ENCODE data around the gene ZNF664. TPM values are rescaled to one million over a fixed set of nuclear protein-coding genes. Genes with fewer than 3 reads are reported as not detected.

Gene ZNF664
- total and polyA plus RNA-seq, 2 of the 4 experiments (the other 2 are of a cell fraction): 29.9 to 32.6 TPM

- in situ Hi-C loops (cut with MboI; ENCODE audit: low sequenced_read_pairs): no loop called here
- no peak for TF ChIP-seq MAFK (IDR thresholded peaks at IDR 0.05; ENCODE audit: low read depth, low read length)
- peak; percentile 67 for TF ChIP-seq RCOR1 (IDR thresholded peaks at IDR 0.05; ENCODE audit: insufficient replicate concordance, low read length)
- TF ChIP-seq RAD21 (IDR thresholded peaks at IDR 0.05; ENCODE audit: low read length): no peak
- no peak for TF ChIP-seq MAZ (IDR thresholded peaks at IDR 0.05; ENCODE audit: borderline replicate concordance, low read depth, low read length)
- no peak for TF ChIP-seq MXI1 (IDR thresholded peaks at IDR 0.05; ENCODE audit: borderline replicate concordance, low read depth, low read length)
- TF ChIP-seq CTCF (conservative IDR thresholded peaks at IDR 0.05; ENCODE audit: low read depth, low read length): no peak
- TF ChIP-seq SMC3 (IDR thresholded peaks at IDR 0.05; ENCODE audit: low read depth, low read length): no peak
- peak; percentile 49 for TF ChIP-seq BHLHE40 (IDR thresholded peaks at IDR 0.05; ENCODE audit: low read depth, low read length)
- TF ChIP-seq CEBPB (IDR thresholded peaks at IDR 0.05; ENCODE audit: low read depth, low read length): peak; percentile 37; the same call in 1 of the 2 replicates
- no peak for TF ChIP-seq CHD1 (IDR thresholded peaks at IDR 0.05; ENCODE audit: low read depth, low read length)
- TF ChIP-seq NFE2L2 (IDR thresholded peaks at IDR 0.05; ENCODE audit: low read depth, low read length): no peak
- no peak for TF ChIP-seq RFX5 (IDR thresholded peaks at IDR 0.05; ENCODE audit: low read depth, low read length)
- TF ChIP-seq USF2 (IDR thresholded peaks at IDR 0.05; ENCODE audit: low read depth, low read length): no peak
- no peak for TF ChIP-seq POLR2A (IDR thresholded peaks at IDR 0.05; ENCODE audit: low read depth, low read length)
- TF ChIP-seq FOS (IDR thresholded peaks at IDR 0.05; ENCODE audit: low read depth, low read length): peak; percentile 22; the same call in 1 of the 2 replicates
Measured at GRCh38 chr12:123995023-123995748, 22.2 kb downstream of the ZNF664 start.

More at GRCh38 chr12:123995023-123995748, 22.2 kb downstream of the ZNF664 start:
- Histone ChIP-seq H4K8ac (ENCODE audit: low read depth in 2 of 2, low read length in 2 of 2) (no peak overlapping the region), H3K4me1 (ENCODE audit: control insufficient read depth, insufficient read depth, low read length) (peaks cover 27% of the 10 kb centered on the region), H3K23ac (ENCODE audit: low read depth, low read length) (no peak overlapping the region), H3K27me3 (ENCODE audit: control insufficient read depth, insufficient read depth, low read length) (no peaks in the 10 kb centered on the region), H3K9me3 (ENCODE audit: control insufficient read depth, insufficient read depth, low read length) (no peaks in the 10 kb centered on the region), H2AK9ac (replicated peaks; ENCODE audit: low read depth, low read length, poor library complexity) (no peak overlapping the region), H2BK20ac (ENCODE audit: low read depth, low read length) (no peak overlapping the region), H2AK5ac (ENCODE audit: low read depth, low read length) (no peak overlapping the region), H4K20me1 (ENCODE audit: insufficient read depth, low read length) (peaks cover 16% of the 10 kb centered on the region; the same call in 1 of the 2 replicates), H3K27ac (ENCODE audit: insufficient read depth, low read length) (no peak overlapping the region), H3K9me1 (ENCODE audit: insufficient read depth, low read length) (peaks cover 37% of the 10 kb centered on the region), H4K91ac (ENCODE audit: insufficient read depth, low read depth, low read length) (no peak overlapping the region), H3K9ac (ENCODE audit: low read depth, low read length) (no peak overlapping the region), H2AFZ (replicated peaks; ENCODE audit: low read length, poor library complexity) (no peak overlapping the region), H3K36me3 (ENCODE audit: control insufficient read depth, insufficient read depth, low read length) (peaks cover 11% of the 10 kb centered on the region), H2BK15ac (ENCODE audit: low read depth, low read length) (no peak overlapping the region), H2BK5ac (ENCODE audit: low read depth, low read length, poor library complexity, severe bottlenecking) (no peak overlapping the region), H3K56ac (ENCODE audit: extremely low read depth, insufficient read depth, low read length) (no peak overlapping the region), H3K4me3 (ENCODE audit: insufficient read depth, low read depth, low read length) (no peak overlapping the region), H3K4me2 (ENCODE audit: low read depth, low read length) (no peak overlapping the region; the same call in 1 of the 2 replicates), H3K79me1 (ENCODE audit: low read depth in 1 of 2, low read length in 2 of 2) (peaks cover 35 to 82% of the 10 kb centered on the region in 2 experiments), H3K14ac (replicated peaks; ENCODE audit: low read depth, low read length) (peak overlapping the region; percentile 41; the same call in 1 of the 2 replicates), H3K4ac (ENCODE audit: low read depth, low read length) (no peak overlapping the region), H3K18ac (ENCODE audit: low read depth, low read length) (no peak overlapping the region; the same call in 1 of the 2 replicates), H4K5ac (ENCODE audit: low read depth, low read length) (no peak overlapping the region), H2BK120ac (ENCODE audit: low read depth, low read length) (no peak overlapping the region)
- ATAC-seq (ENCODE audit: low read depth) (peak; percentile 42), DNase-seq (peak; percentile 81)
- BruUV-seq (replicated peaks): no TSS peak
- CTCF ChIA-PET: interaction anchor here (0.6 to 1.4 kb wide), 2 partner anchors 90 to 632 kb away, joined by 3 read pairs; no protein-coding TSS in a partner anchor
- dilution Hi-C loops (cut with HindIII; ENCODE audit: low sequenced_read_pairs, unreplicated experiment): no loop called here
- 100% methylated on average over 1 of the region's 7 CpGs; no CpG with 5 or more reads in 1 of the 2 experiments for WGBS, 2 experiments (ENCODE audit: extremely low coverage in 2 of 2, insufficient read length in 1 of 2)
- POLR2A ChIA-PET (ENCODE audit: unreplicated experiment): interaction anchor here (0.5 kb wide), 1 partner anchor 189 kb away, joined by 4 read pairs; no protein-coding TSS in a partner anchor
- intact Hi-C loops (cut with micrococcal nuclease): loop anchor here (5.0 kb wide), 1 partner anchor 37 kb away; no protein-coding TSS in a partner anchor

All from IMR-90 (cell line).